CD14-positive monocyte (primary cell): ENCODE measurements around the gene TOGARAM2. TPM values are rescaled to one million over a fixed set of nuclear protein-coding genes. Genes with fewer than 3 reads are reported as not detected.

Source experiments
- DNase-seq, 3 donors: peaks; one replicate each; pipeline ENCODE4 v3.0.0-alpha.2; 2011 to 2022
- H2AFZ ChIP-seq: 2 replicates; pipeline ENCODE4 v1.6.0; 2012; ENCODE audit warnings: mild to moderate bottlenecking, low read depth, low read length, inconsistent platforms; ENCODE audit not compliant: insufficient read depth, poor library complexity, severe bottlenecking
- H3K27ac ChIP-seq, 2 donors: 1 replicate in 1 of 2; 2 replicates in 1 of 2; pipeline ENCODE4 v1.5.1; 2012 to 2013; ENCODE audit warnings: low read length in 2 of 2, control low read depth in 1 of 2, inconsistent platforms in 1 of 2, low read depth in 1 of 2, mild to moderate bottlenecking in 1 of 2
- H3K27me3 ChIP-seq, 2 donors: one replicate each; pipeline versions ENCODE4 v1.6.0 to v1.6.1; 2011 to 2013; ENCODE audit warnings: low read length in 2 of 2; ENCODE audit not compliant: control insufficient read depth in 2 of 2, insufficient read depth in 2 of 2
- H3K36me3 ChIP-seq, 2 donors: replicated peaks in 1 of 2; 1 replicate in 1 of 2; 2 replicates in 1 of 2; pipeline versions ENCODE4 v1.5.1 to v1.6.1; 2012 to 2013; ENCODE audit warnings: low read length in 2 of 2, control low read depth in 1 of 2, inconsistent platforms in 1 of 2, mild to moderate bottlenecking in 1 of 2; ENCODE audit not compliant: insufficient read depth in 2 of 2, control insufficient read depth in 1 of 2
- H3K4me1 ChIP-seq, 2 donors: 1 replicate in 1 of 2; 2 replicates in 1 of 2; pipeline versions ENCODE4 v1.5.1 to v1.6.1; 2012 to 2013; ENCODE audit warnings: low read length in 2 of 2, control low read depth in 1 of 2, inconsistent platforms in 1 of 2, mild to moderate bottlenecking in 1 of 2, moderate library complexity in 1 of 2; ENCODE audit not compliant: insufficient read depth in 2 of 2, control insufficient read depth in 1 of 2
- H3K4me2 ChIP-seq: replicated peaks from 2 replicates; pipeline ENCODE3; 2012; ENCODE audit warnings: low read length, moderate library complexity, mild to moderate bottlenecking; ENCODE audit not compliant: poor library complexity, severe bottlenecking; ENCODE audit errors: extremely low read depth
- H3K4me3 ChIP-seq, 3 experiments: fragments of 200-600 bp in 1 of 3; sonication (generic) in 1 of 3; replicated peaks in 1 of 3; 1 replicate in 2 of 3; 2 replicates in 1 of 3; pipeline ENCODE4 v1.5.1; 2011 to 2013; ENCODE audit warnings: low read length in 3 of 3, mild to moderate bottlenecking in 3 of 3, control low read depth in 2 of 3, low read depth in 2 of 3, inconsistent platforms in 1 of 3, moderate library complexity in 1 of 3
- H3K79me2 ChIP-seq: 2 replicates; pipeline ENCODE4 v1.6.0; 2012; ENCODE audit warnings: mild to moderate bottlenecking, control low read depth, inconsistent platforms, low read length, moderate library complexity; ENCODE audit not compliant: insufficient read depth
- H3K9ac ChIP-seq: 2 replicates; pipeline ENCODE4 v1.6.0; 2017; ENCODE audit warnings: low read length, mild to moderate bottlenecking; ENCODE audit not compliant: insufficient read depth, poor library complexity, severe bottlenecking
- H3K9me3 ChIP-seq, 2 donors: replicated peaks in 1 of 2; 1 replicate in 1 of 2; 2 replicates in 1 of 2; pipeline versions ENCODE4 v1.5.1 to v1.6.1; 2012 to 2013; ENCODE audit warnings: low read length in 2 of 2, control low read depth in 1 of 2; ENCODE audit not compliant: control insufficient read depth in 1 of 2, insufficient read depth in 1 of 2
- H4K20me1 ChIP-seq: 2 replicates; pipeline ENCODE4 v1.6.0; 2012; ENCODE audit warnings: mild to moderate bottlenecking, low read length, control low read depth, moderate library complexity; ENCODE audit not compliant: insufficient read depth
- H3K27ac Mint-ChIP-seq, 7 donors: one replicate each; pipeline ENCODE4 v1.8.0; 2020; ENCODE audit warnings: mild to moderate bottlenecking in 7 of 7, mixed read lengths in 7 of 7, moderate library complexity in 6 of 7, inconsistent platforms in 2 of 7
- H3K27me3 Mint-ChIP-seq, 3 donors: one replicate each; pipeline ENCODE4 v1.8.0; 2021 to 2022; ENCODE audit warnings: low read depth in 3 of 3, mild to moderate bottlenecking in 3 of 3, mixed read lengths in 3 of 3, moderate library complexity in 3 of 3, inconsistent platforms in 1 of 3
- H3K36me3 Mint-ChIP-seq, 2 donors: one replicate each; pipeline ENCODE4 v1.8.0; 2020; ENCODE audit warnings: mixed read lengths in 2 of 2, inconsistent platforms in 1 of 2, mild to moderate bottlenecking in 1 of 2
- H3K4me1 Mint-ChIP-seq: one replicate; pipeline ENCODE4 v1.8.0; 2020; ENCODE audit warnings: mild to moderate bottlenecking, mixed read lengths
- H3K4me3 Mint-ChIP-seq, 2 donors: one replicate each; pipeline ENCODE4 v1.8.0; 2020; ENCODE audit warnings: mild to moderate bottlenecking in 2 of 2, mixed read lengths in 2 of 2, moderate library complexity in 1 of 2
- H3K9me3 Mint-ChIP-seq, 7 donors: one replicate each; pipeline ENCODE4 v1.8.0; 2020 to 2022; ENCODE audit warnings: mixed read lengths in 7 of 7, mild to moderate bottlenecking in 6 of 7, moderate library complexity in 6 of 7, inconsistent platforms in 2 of 7
- CTCF ChIP-seq: fragments of 200-600 bp; IDR thresholded peaks from one replicate; pipeline ENCODE4 v1.8.0; 2022; ENCODE audit warnings: antibody characterized with exemption, mild to moderate bottlenecking
- WGBS: methylation state at CpG from one replicate; pipeline ENCODE4 v1.1.5; 2013; ENCODE audit warnings: missing lambda C conversion rate; ENCODE audit not compliant: insufficient coverage; 5-methylcytosine and 5-hydroxymethylcytosine counted together
- intact Hi-C, 2 donors: fragments of 100-400 bp; cut with micrococcal nuclease; formaldehyde crosslinking; loops; one replicate each; pipeline versions ENCODE4 v1.15.0 to v1.15.1; 2023
- polyA plus RNA-seq, 3 donors: library from polyadenylated mRNA; depleted of rRNA in 1 of 3; unstranded in 2 of 3; stranded (reverse) in 1 of 3; fragments of 300-500 nt in 2 of 3; fragments of >200 nt in 1 of 3; fragmentation: Illumina TruSeq in 2 of 3; gene quantifications; 1 replicate in 2 of 3; 2 replicates in 1 of 3; pipeline ENCODE4 v1.2.3, GENCODE V29; 2012 to 2021

Gene TOGARAM2
- polyA plus RNA-seq, 3 donors = 0.23 to 5.5 TPM; not detected in 1

- H3K36me3 Mint-ChIP-seq = no peaks in the 10 kb centered on the region
- Histone ChIP-seq H3K9me3 (no peaks in the 10 kb centered on the region), H3K9ac (no peak overlapping the region), H2AFZ (no peak overlapping the region), H3K4me3 (no peak overlapping the region), H4K20me1 (no peaks in the 10 kb centered on the region), H3K4me1 (no peaks in the 10 kb centered on the region), H3K27me3 (no peaks in the 10 kb centered on the region), H3K79me2 (no peaks in the 10 kb centered on the region), H3K4me2 (no peak overlapping the region), H3K27ac (no peak overlapping the region), H3K36me3 (no peaks in the 10 kb centered on the region)
- H3K9me3 Mint-ChIP-seq = no peaks in the 10 kb centered on the region
- H3K27me3 Mint-ChIP-seq = peaks cover 0 to 7% (median 4%) of the 10 kb centered on the region in 3 donors
- intact Hi-C loops = no loop called here
- no peak overlapping the region for H3K27ac Mint-ChIP-seq
- H3K4me3 Mint-ChIP-seq = no peak overlapping the region
- no peak for TF ChIP-seq CTCF
- no peak for DNase-seq
- WGBS = 100% methylated on average over 1 of the region's 6 CpGs
- no peaks in the 10 kb centered on the region for H3K4me1 Mint-ChIP-seq
Observed at GRCh38 chr2:29040552-29040951, 59.5 kb downstream of the TOGARAM2 start.

GRCh38 chr2:29041161-29041660 lies 60.1 kb downstream of the TOGARAM2 start:
- H3K27me3 ChIP-seq = no peaks in the 10 kb centered on the region
- H3K4me1 Mint-ChIP-seq = no peaks in the 10 kb centered on the region
- H3K27me3 Mint-ChIP-seq = peaks cover 0 to 4% (median 2%) of the 10 kb centered on the region in 3 donors
- H3K9me3 ChIP-seq = no peaks in the 10 kb centered on the region
- no peaks in the 10 kb centered on the region for H3K4me1 ChIP-seq
- no peak overlapping the region for H2AFZ ChIP-seq
- DNase-seq = no peak
- H3K79me2 ChIP-seq = no peaks in the 10 kb centered on the region
- no peaks in the 10 kb centered on the region for H3K36me3 Mint-ChIP-seq
- H3K4me3 ChIP-seq = no peak overlapping the region
- no peak overlapping the region for H3K27ac ChIP-seq
- no peak overlapping the region for H3K4me3 Mint-ChIP-seq
- no peak overlapping the region for H3K27ac Mint-ChIP-seq
- intact Hi-C loops = no loop called here
- no peak overlapping the region for H3K9ac ChIP-seq
- no peak for TF ChIP-seq CTCF
- no peaks in the 10 kb centered on the region for H3K36me3 ChIP-seq
- 87% methylated on average over 9 of the region's 9 CpGs for WGBS
- H4K20me1 ChIP-seq = no peaks in the 10 kb centered on the region
- H3K4me2 ChIP-seq = no peak overlapping the region
- H3K9me3 Mint-ChIP-seq = no peaks in the 10 kb centered on the region
